ELR (cell line): ENCODE measurements around the gene COL1A2.

Experiments used
- DNase-seq: peaks from one replicate; pipeline ENCODE4 v3.0.0-alpha.2; 2015; ENCODE audit warnings: low read depth

COL1A2 gene

DNA sequence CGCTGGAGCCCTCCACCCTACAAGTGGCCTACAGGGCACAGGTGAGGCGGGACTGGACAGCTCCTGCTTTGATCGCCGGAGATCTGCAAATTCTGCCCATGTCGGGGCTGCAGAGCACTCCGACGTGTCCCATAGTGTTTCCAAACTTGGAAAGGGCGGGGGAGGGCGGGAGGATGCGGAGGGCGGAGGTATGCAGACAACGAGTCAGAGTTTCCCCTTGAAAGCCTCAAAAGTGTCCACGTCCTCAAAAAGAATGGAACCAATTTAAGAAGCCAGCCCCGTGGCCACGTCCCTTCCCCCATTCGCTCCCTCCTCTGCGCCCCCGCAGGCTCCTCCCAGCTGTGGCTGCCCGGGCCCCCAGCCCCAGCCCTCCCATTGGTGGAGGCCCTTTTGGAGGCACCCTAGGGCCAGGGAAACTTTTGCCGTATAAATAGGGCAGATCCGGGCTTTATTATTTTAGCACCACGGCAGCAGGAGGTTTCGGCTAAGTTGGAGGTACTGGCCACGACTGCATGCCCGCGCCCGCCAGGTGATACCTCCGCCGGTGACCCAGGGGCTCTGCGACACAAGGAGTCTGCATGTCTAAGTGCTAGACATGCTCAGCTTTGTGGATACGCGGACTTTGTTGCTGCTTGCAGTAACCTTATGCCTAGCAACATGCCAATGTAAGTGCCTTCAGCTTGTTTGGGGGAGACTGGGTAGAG is at the start of gene COL1A2:
COL1A2 (plus strand) TSS at position 459 of the 704 bp plus-strand sequence; CDS start at position 596, 137 bp downstream.
- DNase-seq, result peak; percentile 60

DNA sequence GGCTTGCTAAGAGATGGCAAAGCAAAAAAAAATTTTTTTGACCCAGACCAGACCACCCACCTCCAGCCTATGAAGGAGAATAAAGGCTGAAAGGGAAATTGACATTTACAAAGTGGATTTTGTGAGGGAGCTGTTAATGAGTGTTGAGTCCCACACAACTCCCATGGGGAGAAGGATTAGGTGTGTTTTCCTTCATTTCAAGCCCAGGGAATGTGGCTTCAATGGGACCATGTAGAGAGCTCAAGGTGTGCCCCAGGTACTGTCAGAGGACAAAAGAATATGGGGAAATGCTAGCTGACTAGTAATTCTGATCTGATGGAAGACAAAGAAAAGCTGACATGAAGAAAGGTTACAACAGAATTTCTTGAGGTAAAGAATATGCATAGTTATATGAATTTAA is 48.8 kb upstream of the COL1A2 start:
- no peak for DNase-seq

DNA sequence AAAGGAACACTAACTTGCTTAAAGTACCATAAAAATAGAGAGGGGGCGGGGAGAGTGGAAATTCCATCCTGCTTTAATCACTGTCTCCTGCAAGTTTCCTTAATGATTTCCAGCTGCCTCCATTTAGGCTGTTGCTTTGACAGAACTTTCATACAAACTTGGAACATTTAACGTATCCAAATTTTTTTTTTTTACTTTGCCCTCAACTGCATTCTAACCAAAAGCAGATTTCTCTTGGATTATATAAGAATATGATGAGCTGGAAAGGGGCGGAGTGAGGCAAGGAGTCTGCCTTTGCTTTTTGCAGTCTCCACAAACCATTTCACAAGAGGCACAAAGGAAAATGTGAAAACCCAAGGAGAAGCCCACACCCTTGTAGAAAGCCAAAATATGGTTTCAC is 46.6 kb upstream of the COL1A2 start:
- peak; percentile 56 for DNase-seq

DNA sequence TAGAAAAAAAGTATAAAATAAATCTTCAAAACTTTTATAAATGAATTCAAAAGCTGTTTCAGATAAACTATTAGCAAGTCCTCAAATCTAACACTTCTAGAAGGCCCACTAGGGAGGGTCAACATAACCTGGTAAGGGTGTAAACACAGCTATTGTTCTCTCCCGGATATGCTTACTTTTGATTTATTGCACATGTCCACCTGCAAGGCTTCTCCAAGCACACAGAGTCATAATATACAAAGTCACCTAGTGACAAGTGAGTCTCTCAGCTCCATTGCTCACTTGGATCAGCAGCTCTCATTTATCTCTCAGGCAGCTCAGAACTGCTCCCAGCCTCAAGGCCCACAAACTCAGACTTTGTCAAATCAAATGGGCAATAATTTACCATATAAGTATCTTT is 44.0 kb upstream of the COL1A2 start:
- DNase-seq, result no peak

DNA sequence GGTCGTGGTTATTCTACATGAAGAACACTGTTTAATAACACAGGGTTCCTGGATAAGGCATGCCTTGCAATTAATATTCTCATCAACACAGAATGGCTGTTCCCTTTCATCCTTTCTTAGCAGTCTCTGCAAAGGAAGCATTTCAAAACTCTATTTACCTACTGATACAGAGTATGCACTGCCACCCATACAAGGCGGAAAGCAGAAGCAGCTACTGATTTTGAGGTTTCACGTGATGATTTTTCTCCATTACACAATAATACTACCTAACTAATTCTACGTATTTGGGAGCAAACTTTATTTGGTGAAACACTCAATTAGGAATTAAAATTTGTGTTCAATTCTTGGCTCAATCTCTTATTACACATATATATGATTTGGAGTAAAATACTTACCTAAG is 43.0 kb upstream of the COL1A2 start:
- DNase-seq, result no peak

DNA sequence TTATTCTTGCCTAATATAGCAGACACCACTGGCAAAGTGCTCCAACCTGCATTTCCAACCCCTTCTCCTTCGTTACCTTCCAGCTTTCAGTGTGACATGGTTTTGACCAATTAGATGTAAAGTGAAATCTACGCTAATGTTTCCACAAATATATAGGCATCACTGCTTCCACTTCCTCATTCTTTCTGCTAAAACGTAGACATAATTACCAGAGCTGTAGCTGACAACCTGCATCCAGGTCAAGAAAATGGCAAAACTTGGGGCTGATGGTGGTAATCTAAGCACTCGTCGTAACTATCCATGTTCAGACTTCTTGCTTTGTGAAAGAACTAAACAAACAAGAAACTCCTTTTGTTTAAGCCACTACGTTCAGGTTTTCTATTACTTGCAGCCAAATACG is 41.8 kb upstream of the COL1A2 start:
- DNase-seq, result no peak

DNA sequence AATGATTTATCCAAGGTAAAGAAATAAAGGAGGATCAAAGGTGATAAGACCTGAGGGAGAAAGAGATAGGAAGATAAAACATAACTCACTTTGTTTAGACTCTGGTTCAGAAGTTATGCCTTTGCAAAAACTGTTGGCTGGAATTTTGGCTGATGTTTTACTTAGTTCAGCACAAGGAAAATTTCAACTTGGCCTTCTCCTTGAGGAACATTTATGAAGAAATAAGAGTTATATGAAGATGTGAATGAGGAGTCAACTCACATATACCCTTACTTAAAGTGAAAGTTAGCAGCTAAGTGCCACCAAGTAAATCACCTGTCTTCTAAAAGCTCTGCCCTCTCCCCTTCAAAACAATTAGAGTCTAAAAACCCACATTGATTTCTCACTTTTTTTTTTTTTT is 39.7 kb upstream of the COL1A2 start:
- DNase-seq, result no peak

DNA sequence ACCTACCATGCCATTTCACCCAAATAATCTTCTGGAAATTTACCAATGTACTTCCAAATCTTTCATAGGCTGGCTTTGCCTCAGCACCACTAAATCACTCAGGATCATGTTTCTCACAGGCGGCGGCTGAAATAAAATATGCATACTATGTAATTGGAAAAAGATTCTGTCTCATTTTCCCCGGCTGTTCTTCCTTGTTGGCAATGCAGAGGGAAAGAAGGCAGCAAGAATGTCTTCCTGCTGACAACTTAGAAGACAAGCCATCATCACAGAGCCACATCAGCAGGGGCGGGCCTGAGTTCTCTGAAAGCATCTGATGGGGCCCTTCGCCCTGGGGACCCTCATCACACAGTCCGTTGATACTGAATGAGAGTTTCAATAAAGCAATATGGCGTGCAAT is 39.2 kb upstream of the COL1A2 start:
- DNase-seq, result no peak

DNA sequence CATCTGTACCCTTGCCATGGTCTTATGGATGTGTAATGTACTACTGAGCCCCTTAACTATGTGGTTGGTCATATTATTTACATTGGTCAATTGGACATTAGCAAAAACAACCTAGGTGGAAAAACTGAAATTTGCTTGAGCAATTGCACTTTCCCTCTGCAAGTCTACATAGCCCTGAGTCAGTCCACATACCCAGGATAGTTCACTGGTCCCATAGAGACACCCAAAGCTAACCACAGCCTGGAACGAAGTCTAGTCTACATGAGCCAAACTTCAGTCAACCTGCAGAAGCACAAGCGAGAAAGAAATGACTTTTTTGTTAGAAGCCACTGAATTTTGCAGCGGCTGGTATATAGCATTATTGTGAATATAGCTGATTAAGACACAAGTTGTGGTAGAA is 37.6 kb upstream of the COL1A2 start:
- DNase-seq, result no peak

DNA sequence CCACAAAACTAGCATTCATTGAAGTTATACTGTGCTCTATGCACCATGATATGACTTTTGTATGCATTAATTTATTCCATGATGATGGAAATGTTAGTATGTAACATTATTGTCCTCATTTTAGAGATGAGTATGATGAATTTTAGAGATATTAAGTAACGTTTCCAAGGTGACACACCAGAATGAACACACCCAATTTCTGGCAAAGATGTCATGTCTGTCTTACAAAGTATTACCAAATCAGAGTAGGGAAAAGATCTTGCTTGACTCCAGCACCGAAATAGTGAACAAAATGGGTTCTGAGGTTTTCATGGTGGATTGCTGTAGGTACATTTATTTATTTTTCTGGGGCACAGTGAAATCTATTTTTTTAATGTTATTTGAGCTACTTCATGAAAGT is 33.8 kb upstream of the COL1A2 start:
- no peak for DNase-seq

DNA sequence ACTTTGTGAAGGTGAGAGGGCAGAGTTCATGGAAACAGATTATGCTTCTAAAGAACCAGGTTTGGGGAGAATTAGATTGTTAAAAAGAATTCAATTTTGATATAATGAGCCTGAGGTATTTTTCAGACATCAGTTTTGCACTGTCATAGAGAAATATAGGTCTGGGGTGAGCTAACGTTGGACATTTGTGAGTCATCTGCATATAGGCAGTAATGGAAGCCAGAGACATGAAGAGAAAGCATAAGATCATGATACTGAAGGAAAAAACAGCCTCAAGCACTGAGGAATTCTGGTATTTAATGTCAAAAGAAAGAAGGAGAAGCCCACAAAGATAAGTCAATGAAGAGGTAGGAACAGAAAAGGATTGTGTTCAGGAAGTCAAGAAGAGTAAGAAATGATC is 32.4 kb upstream of the COL1A2 start:
- DNase-seq, result no peak

DNA sequence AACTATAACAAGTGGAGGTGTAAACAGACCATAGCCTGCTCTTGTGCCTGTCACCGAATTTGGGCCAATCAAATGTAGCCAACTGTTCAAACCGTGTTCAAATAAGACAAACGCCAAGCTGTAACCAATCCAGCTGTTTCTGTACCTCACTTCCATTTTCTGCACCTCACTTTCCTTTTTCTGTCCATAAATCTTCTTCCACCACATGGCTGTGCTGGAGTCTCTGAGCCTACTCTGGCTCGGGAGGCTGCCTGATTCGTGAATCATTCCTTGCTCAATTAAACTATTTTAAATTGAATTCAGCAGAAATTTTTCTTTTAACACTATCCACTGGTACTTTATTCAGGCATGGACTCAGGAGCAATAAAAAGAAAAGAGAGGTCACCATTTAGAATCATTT is 29.9 kb upstream of the COL1A2 start:
- no peak for DNase-seq

DNA sequence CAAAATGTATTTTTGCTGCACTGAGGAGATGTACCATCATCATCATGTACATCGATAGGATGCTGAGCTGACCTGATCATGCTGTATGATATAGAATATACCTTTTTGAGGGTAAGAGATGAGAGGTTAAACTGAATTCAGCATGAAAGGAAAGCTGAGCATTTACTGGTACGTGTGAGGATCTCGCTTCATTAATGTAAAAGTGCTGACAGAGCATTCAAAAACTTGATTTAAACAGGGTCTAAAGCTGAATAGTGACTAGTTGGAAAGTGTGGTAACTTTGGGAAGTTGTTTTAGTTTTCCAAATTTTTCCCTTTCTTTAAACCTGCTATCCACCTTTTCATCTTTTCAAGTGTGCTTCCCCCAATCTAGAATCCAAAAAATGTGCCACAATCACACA is 28.5 kb upstream of the COL1A2 start:
- DNase-seq, result no peak

DNA sequence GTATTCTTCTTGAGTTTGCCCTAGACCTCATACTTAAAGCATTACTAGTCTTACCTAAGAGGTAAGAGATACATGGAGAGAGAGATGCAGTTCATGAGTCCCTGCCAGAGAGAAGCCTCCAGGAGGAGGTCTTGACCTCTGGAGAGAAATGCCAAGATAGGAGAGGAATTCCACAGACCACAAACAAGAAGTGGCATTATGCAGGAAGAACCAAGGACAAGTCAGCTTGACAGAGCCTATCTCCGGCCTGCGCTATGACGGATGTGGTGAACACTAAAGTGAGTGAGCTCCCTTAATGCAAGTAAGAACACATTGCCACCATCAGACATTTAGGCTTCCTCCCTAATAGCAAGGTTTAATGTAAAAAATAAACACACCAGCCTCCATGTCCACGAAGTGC is 27.9 kb upstream of the COL1A2 start:
- no peak for DNase-seq

DNA sequence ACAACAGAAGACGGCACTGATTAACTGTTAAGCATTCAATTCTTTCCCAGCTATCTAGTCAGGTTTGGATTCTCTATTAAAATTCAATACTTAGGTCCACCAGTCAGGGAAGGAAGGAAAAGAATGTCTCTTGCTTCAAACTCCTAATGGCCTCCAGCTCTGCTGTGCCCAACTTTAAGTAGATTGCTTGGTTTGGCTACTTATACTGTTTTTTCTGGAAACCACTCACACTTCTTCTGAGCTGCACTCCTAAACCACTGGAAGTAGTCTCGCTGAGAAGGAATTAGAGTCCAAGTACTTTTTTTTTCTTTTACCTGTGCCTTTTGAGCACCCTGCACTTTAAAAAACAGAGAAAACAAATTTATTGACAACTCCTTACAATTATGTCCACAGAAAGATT is 26.7 kb upstream of the COL1A2 start:
- DNase-seq, result peak; percentile 35

DNA sequence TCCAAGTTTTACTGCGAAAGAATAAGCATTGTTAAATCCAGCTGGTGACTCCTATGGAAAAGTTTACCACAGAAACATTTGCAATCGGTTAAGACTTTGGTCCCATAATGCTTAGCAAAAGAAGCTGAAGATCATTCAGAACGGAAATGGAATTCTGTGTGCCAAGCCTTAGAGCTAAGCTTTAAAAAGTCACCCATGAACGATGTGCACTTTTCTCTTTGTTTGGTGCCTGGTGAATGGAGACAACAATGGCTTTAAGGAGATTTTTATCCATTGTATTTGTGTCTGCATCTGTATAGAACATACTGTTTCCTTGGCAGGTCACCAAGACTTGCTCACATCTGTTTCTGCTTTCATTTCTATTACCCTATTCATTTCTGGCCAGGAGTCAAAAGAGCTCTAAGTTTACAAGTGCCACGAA is 26.3 kb upstream of the COL1A2 start:
- peak; percentile 58 for DNase-seq

DNA sequence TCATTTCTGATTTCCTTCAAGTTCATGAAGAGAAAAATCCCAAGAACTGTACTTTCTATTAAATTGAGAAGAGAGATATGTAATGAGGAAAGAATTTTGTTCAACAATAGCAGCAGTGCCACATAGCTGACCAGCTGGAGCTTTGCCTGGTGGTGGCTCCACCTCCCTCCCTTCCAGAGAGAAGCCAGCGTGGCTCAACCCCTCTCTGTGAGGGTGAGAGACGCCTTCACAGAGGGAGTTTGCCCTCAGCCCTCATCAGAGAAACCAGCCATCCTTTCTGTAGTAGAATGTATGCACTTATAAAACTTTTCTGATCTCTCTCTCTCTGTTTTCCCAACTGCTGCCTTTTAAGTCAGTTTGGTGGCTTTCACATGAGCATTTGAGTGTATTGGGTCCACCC is 20.5 kb upstream of the COL1A2 start:
- peak; percentile 79 for DNase-seq

DNA sequence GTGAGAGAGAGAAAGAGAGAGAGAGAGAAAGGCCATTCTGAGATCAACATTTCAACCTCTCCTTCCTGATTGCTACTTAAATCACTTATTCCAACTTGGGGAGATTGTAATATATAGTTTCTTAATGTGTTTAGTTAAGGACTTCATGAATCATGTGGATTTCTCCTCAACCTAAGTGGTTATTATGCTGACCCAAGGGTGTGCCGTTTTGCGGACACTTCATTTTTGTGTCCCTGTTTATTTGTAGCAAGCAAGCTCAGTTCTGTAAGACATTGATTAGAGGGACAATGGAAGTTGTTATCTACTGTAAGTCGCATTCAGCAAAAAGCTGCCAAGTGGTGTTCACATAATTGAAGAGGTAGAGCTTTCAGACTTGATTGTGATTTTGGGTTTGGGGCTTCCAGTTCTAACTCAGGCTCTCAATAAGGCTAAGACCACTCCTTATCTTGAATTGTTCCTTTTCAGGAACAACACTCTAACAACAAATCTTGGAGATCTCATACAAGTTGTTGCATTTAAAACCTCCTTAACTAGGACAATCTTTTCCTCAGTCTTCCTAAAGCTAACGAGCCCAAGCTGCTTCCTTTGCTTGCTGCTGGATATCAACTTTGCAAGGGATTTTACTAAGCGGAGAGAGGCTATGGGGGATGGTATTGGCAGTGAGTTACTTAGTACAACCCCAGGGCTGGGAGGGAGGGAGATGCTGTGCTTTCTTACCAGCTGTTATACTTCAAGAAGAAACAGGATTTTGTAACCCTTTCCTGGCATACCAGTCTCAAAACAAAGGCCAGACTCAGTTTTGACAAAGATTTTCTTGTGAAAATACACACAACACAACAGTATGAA is 19.8 kb upstream of the COL1A2 start:
- peak; percentile 71 for DNase-seq

DNA sequence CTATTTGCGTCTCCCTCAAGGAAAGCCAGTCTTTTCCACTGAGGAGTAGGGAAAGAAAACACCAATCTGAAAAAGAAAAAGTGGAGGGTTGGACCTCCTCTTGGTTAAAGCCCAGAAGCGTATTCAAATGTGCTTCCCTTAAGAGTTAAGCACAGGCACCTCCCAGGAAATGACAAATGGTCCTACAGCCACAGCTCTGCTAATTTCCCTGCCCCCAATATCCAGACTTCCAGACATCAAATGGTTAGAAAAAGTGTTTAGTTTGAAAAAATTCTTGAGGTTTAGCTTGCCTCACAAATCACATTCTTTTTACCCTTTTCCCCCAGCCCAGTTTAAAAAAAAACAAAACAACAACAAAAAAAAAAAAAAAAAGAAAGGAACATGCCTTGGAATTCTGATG is 19.0 kb upstream of the COL1A2 start:
- DNase-seq, result peak; percentile 93

DNA sequence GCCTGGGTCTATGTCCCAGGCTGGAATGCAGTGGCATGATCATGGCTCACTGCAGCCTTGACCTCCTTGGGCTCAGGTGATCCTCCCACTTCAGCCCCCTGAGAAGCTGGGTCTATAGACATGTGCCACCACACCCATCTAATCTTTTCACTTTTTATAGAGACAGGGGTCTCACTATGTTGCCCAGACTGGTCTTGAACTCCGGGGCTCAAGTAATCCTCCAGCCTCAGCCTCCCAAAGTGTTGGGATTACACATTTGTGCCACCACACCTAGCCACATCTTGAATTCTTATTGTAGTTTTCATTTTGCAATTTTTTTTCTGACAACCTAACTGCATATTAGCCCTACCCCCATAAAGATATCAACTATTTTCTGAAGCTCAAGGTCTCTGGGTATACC is 18.4 kb upstream of the COL1A2 start:
- no peak for DNase-seq

DNA sequence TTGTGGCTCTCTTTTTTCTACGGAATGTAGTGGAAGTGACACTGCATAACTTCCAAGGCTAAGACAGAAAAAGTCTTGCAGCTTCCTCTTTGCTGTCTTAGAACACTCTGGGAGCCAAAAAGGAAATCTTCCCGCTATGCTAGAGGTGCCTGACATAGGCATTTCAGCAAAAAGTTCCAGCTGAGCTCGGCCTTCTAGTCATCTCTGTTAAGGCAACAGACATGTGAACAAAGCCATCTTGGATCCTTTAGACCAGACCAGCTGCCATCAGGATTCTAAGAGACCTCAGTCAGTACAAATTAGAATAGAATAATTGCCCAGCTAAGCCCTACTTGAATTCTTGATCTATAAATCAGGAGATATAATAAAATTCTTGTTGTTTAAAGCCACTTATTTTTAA is 16.3 kb upstream of the COL1A2 start:
- DNase-seq, result no peak

DNA sequence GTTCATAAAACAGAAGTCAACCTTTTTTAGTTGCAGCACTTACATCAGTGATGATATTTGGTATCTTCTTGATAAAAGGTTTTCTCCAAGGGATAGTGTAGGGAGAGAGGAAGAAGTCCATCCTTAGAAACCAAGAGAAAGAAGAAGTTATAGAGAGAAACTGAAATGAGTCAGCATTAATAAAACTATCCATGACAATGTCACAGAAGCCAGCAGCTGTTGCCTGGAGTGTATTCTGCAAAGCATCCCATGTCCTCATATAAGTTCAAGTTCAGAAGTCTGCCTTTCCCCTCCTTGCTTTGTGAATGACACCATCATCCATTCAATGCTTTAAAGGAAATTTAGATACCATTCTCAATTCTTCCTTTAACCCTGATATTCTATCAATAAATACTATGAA is 14.4 kb upstream of the COL1A2 start:
- no peak for DNase-seq

DNA sequence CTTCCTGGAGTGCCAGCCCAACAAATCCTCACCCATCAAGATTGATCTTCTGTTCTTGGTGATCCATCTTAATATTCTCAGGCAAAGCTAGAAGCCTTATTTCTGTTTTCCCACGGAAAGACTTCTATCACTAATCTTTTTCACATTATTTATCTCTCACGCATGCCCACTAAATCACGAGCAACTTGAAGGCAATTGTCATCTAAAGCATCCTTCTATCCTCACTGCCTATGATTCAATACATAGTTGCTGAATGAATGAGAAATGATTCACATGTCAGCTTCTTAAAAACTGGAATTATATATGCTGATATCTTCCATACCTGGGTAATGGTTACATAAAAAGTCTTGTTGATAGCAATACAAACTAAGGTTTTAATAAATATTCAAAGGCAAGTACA is 12.6 kb upstream of the COL1A2 start:
- DNase-seq, result peak; percentile 82

DNA sequence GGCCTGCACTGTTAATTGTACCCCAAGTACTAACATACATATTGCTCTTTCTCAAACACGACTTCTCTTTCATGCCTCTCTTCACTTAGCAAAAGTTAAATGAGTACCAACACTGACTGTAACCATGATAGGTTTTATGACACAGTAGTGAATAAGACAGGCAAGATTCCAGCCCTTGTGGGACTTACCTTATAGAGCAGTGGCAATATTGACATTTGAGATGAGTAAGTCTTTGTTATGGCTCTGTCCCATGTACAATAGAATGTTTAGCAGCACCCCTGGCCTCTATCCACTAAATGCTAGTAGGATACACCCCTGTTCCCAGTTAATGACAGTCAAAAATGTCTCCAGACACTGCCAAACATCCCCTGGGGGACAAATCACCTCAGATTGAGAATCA is 11.9 kb upstream of the COL1A2 start:
- peak; percentile 66 for DNase-seq
